AG04449 (cell line): Measurements from ENCODE around the gene FTCDNL1.

ENCODE experiments used
- CTCF ChIA-PET: fragments of 350-600 bp; formaldehyde crosslinking; extraction: SDS; loops from one replicate; lab custom pipeline; 2021; ENCODE audit warnings: antibody characterized with exemption; lab: Yijun Ruan, JAX
- POLR2A ChIA-PET: fragments of 400-600, 350-600 bp; formaldehyde crosslinking; extraction: SDS; loops from one replicate; lab custom pipeline; 2020; ENCODE audit warnings: antibody characterized with exemption, inconsistent platforms; lab: Yijun Ruan, JAX
- DNase-seq: peaks from one replicate; pipeline ENCODE4 v3.0.0-alpha.2; 2010; ENCODE audit warnings: low read depth, low spot score
- H3K4me3 ChIP-seq: 2 replicates; pipeline ENCODE4 v1.5.1; 2011; ENCODE audit warnings: low read depth, mild to moderate bottlenecking, control low read depth, low read length
- TF ChIP-seq, protein P1 (sequence below): IDR thresholded peaks from one replicate; pipeline ENCODE4 v1.5.1; 2011; ENCODE audit warnings: mild to moderate bottlenecking, moderate library complexity, low read length, control low read depth, inconsistent platforms; ENCODE audit not compliant: insufficient read depth; ENCODE audit errors: missing control alignments

Gene FTCDNL1

DNA sequence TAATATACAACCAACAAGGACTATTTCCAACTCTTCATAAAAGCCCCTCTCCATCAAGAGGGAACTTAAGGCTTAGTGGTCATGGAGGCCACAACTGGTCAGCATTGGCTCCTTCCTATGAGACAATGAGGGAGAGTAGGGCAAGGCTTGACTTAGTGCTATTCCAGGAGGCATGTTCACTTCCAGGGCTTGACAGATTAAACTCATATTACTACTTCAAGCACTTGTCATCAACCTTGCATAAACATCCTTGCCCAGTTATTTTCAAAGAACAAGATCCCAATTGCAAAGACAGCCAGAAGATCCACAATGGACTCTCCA lies 133.4 kb downstream of the FTCDNL1 start:
- CTCF ChIA-PET, result no interaction called here
- TF ChIP-seq, protein P1, sequence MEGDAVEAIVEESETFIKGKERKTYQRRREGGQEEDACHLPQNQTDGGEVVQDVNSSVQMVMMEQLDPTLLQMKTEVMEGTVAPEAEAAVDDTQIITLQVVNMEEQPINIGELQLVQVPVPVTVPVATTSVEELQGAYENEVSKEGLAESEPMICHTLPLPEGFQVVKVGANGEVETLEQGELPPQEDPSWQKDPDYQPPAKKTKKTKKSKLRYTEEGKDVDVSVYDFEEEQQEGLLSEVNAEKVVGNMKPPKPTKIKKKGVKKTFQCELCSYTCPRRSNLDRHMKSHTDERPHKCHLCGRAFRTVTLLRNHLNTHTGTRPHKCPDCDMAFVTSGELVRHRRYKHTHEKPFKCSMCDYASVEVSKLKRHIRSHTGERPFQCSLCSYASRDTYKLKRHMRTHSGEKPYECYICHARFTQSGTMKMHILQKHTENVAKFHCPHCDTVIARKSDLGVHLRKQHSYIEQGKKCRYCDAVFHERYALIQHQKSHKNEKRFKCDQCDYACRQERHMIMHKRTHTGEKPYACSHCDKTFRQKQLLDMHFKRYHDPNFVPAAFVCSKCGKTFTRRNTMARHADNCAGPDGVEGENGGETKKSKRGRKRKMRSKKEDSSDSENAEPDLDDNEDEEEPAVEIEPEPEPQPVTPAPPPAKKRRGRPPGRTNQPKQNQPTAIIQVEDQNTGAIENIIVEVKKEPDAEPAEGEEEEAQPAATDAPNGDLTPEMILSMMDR, result no peak
- no peak overlapping the region for H3K4me3 ChIP-seq
- DNase-seq, result no peak
- POLR2A ChIA-PET, result no interaction called here

DNA sequence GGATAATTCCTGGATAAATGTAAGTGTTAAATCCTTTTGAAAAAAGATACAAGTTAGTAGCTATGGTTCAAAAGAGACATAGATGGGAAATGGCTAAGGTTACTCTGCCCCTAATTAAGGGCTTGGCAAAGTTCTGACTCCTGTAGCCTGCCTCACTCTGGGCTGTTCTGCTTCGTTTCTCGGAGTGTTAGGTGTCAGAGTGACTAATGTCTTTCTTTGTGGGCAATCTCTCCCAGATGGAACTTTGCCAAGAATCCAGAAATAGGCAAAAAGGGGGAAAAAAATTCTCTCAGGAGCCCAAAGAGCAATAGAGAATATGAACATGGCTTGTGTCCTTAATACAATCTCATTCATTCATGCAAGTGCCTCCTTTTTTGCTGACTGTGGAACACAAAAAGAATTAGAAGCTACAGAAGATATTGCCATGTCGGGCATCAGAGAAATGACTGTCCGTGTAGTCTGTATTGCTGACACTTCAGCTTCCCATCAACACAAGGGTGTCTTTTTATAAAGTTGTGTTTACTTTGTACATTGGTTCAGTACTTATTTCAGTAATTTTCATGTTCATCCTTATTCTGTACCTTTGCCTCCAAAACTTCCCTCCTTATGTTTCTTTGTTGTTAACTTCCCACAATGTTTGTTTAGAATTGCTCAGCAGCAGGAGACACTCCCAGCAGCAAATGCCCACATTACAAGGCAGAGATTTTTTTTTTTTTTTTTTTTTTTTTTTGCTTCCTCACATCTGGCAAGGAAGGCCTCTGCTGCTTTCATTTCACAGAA lies 134.0 kb downstream of the FTCDNL1 start:
- ChIA-PET POLR2A (no interaction called here), CTCF (no interaction called here)
- no peak for DNase-seq
- TF ChIP-seq, protein P1, result no peak
- H3K4me3 ChIP-seq, result no peak overlapping the region

DNA sequence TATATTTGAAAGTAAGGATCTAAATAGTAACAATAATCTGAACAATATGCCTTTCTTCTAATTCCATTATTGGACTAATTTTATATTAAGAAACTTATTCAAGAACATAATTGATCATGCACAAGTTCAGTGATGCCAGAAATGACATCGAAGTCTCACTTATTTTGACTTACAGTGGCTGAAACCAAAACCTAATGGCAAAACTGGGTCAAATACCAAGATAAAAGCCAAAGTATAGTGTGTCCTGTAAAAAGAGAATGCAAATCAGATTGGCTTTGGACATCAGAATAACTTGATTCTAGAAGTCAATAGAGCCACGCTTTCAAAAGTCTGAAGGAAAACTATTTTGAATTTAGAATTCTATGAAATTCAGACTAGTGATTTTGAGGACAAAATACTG lies 137.2 kb downstream of the FTCDNL1 start:
- CTCF ChIA-PET, result no interaction called here
- H3K4me3 ChIP-seq, result no peak overlapping the region

DNA sequence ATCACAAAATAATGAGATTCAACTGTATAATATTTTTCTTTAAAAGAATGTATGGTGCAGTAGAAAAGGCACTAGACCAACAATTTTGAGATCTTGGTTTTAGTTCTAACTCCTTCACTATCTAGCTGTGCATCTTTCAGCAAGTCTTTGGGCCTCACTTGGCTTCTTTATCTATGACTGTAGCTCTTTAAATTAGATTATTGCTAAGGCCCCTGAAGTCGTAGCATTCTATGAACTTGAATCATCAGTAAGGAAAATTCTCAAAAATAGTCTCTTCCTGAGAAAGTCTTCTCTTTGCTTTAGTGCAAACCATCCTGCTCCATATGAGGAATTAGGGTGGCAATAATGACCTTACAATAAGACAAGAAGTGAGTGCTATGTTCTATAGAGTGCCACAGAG lies 140.4 kb downstream of the FTCDNL1 start:
- ChIA-PET POLR2A (no interaction called here), CTCF (interaction anchor here (1.5 kb wide), 1 partner anchor 31 kb away, joined by 6 read pairs; no protein-coding TSS in a partner anchor)
- TF ChIP-seq, protein P1, result no peak
- H3K4me3 ChIP-seq, result no peak overlapping the region
- peak; percentile 24 for DNase-seq

More for the DNA sequence above, 137.2 kb downstream of the FTCDNL1 start:
- TF ChIP-seq, protein P1, result no peak
- no peak for DNase-seq
- POLR2A ChIA-PET, result no interaction called here
